D341Med (cell line): Measurements from ENCODE around the gene SIPA1L2.

Experiments
- DNase-seq: peaks from one replicate; pipeline ENCODE4 v3.0.0; 2012; ENCODE audit warnings: low spot score

SIPA1L2 gene, protein sequence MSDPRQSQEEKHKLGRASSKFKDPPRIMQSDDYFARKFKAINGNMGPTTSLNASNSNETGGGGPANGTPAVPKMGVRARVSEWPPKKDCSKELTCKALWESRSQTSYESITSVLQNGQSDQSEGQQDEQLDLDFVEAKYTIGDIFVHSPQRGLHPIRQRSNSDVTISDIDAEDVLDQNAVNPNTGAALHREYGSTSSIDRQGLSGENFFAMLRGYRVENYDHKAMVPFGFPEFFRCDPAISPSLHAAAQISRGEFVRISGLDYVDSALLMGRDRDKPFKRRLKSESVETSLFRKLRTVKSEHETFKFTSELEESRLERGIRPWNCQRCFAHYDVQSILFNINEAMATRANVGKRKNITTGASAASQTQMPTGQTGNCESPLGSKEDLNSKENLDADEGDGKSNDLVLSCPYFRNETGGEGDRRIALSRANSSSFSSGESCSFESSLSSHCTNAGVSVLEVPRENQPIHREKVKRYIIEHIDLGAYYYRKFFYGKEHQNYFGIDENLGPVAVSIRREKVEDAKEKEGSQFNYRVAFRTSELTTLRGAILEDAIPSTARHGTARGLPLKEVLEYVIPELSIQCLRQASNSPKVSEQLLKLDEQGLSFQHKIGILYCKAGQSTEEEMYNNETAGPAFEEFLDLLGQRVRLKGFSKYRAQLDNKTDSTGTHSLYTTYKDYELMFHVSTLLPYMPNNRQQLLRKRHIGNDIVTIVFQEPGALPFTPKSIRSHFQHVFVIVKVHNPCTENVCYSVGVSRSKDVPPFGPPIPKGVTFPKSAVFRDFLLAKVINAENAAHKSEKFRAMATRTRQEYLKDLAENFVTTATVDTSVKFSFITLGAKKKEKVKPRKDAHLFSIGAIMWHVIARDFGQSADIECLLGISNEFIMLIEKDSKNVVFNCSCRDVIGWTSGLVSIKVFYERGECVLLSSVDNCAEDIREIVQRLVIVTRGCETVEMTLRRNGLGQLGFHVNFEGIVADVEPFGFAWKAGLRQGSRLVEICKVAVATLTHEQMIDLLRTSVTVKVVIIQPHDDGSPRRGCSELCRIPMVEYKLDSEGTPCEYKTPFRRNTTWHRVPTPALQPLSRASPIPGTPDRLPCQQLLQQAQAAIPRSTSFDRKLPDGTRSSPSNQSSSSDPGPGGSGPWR (N-terminal part only)

GRCh38 chr1:232630047-232630893 lies at the start of gene SIPA1L2:
Gene SIPA1L2, minus strand, starts transcription at chr1:232630133. Its CDS starts 114,794 bp downstream, at chr1:232515339.
- peak; percentile 100 for DNase-seq

DNA sequence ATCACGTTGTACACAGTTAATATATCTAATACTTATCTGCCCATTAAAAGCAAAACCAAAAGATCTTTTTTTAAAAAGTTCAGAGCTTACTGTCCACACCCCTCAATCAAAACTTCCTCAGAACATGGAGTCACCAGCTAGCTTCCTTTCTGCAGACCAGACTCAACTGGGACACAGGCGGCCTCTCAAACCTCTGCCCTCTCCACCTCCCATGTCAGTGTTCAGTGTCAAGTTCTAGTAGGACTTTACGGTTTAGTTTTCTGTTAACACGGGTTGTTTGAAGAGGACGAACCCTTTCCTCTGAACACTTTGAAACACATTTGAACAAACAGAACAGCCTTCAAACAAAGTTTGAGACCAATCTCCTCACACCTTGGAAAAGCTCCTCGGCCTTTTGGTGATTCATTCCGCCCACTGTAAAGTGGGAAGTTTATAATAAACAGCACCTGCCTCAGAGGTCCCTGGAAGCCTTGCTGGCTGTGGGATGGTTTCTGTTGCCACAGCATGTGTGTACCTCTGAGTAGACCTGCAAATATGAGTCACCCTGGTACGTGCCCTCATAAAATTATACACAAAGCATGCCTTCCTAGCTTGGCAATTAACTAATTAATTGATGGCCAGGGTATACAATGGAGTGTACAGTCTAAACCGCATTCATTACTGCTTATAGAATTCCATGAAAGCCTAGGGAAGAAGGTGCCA lies 48.4 kb upstream of the SIPA1L2 start:
- DNase-seq = no peak

- no peak for DNase-seq
These were observed 46.4 kb upstream of the SIPA1L2 start for GRCh38 chr1:232676307-232676706.

DNA sequence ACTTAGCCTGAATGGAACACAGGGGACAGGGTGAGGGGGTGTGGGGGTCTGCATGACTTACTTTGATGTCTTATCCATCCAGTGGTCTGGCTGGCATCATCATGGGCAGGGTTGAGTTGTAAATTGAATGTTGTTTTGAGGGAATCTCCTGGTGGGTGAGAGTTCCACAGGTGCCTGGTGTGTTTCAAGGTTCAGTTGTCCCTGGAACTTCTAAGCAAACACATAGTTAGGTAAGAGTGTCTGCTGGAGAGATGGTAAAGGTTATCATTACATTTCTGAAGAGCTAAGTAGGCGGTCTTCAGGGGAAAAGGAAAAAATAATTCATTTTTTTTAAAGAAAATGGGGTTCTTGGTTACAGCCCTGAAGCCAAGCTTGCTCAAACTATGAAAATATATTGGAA lies 46.0 kb upstream of the SIPA1L2 start:
- DNase-seq = no peak

GRCh38 chr1:232675260-232675659 lies 45.3 kb upstream of the SIPA1L2 start:
- DNase-seq = no peak

DNA sequence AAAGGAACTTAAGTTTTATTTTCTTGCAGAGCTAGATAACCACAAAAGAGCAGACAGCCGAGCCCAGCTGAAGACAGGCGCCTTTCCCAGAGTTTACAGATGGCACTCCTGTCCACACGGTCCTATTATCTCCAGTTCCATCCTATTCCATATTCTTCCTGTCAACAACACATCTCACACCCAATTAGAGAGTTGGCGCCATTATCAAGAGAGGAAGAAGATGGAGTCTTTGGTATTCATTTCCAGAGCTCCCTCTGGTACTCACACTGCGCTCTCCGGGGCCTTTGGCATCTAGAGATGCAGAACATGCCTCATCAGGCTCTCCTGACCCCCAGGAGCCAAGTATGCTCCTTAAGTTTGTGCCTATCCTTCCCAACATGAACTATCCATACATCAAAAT lies 43.3 kb upstream of the SIPA1L2 start:
- DNase-seq = no peak

GRCh38 chr1:232669981-232670747 lies 40.2 kb upstream of the SIPA1L2 start:
- no peak for DNase-seq

DNA sequence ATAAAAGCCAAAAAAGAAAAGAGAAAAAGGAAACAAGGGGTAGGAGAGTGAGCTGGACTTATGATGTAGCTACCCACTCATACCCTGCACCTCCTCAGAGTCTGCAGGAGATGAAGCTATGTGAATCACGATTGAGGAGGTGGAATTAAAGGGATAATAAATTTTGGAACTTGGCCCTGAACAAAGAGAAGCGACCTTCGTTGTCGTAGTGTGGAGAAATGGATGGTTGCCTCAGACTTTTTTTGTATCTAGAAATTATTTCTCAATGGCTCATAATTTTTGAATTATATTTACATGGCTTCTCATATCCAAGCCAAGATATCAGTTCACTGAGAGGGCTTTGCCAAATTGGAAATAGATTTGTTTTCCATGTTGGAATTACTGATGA lies 37.8 kb upstream of the SIPA1L2 start:
- no peak for DNase-seq

- DNase-seq = no peak
These were observed 37.3 kb upstream of the SIPA1L2 start for GRCh38 chr1:232667094-232667777.

DNA sequence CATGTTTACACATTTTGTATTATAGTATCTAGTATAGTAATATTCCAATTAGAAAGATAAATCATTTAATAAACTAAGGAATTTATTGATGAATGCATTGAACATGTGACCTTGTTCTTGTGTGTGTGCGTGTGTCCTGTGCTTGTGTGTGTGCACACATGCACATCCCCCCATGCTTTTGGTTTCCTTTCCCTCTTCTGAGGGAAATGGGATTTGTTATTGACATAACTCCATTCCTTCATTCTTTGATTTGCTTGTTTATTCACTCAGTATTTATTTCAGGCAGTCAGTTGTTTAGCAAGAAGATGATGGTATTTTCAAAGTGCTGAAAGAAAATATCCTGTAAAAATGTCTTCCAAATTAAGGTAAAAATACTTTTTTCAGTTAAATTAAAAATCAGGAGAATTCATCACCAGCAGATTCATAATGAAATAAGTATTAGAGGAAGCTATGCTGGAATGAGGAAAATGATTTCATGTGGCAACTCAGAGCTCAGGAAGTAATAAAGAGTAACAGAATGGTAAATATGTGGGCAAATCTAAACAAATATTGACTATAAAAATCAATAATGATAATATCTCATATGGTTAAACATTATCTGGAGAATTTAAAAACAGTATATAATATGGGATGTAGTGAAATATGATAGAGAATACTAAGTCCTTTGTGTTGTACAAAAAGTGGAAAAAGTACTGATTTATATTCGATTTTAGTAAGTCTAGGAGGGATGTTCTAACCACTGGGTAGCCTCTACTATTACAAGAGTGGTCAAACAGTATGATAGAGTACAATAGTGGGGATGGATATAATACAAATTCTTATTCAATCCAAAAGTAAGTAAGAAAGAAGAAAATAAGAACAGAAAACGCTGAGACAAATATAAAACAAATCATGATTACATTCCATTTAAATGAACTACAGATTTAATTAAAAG lies 35.2 kb upstream of the SIPA1L2 start:
- DNase-seq = no peak

DNA sequence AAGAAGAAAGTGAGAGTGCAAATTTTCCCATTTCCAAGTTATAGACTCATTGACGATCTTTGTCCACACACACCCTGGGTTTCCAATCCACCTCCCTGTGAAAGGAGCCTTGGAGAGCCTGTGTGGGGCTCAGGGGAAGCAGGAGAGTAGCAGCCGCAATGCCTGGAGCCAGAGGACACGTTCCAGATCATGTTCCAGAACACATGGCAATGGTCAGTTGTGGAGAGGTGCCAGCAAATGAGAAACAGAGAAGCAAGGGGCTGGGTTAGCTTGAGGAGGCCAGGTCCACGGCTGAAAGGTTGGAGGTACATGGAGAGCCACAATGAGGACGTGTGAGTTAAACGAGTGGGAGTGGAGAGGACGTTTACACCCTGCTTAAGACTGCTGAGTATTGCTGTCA lies 33.0 kb upstream of the SIPA1L2 start:
- DNase-seq = no peak

DNA sequence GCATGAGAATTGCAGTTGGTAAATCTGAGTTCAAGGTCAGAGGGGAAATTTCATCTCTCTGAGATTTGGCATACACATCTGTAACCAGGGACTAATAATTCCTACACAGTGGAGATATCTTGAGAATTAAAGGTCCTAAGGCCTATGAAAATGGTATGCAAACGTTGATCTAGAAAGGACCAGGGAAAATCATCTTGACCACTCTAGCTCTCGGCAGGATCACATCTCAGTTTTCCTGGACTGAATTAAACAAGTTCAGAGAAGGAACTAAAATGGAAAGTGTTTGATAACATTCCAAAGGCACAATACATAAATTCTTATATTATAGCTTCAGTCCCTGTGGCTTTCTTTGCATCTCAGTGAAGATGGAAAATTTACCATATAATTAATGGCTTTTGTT lies 28.5 kb upstream of the SIPA1L2 start:
- DNase-seq = no peak

DNA sequence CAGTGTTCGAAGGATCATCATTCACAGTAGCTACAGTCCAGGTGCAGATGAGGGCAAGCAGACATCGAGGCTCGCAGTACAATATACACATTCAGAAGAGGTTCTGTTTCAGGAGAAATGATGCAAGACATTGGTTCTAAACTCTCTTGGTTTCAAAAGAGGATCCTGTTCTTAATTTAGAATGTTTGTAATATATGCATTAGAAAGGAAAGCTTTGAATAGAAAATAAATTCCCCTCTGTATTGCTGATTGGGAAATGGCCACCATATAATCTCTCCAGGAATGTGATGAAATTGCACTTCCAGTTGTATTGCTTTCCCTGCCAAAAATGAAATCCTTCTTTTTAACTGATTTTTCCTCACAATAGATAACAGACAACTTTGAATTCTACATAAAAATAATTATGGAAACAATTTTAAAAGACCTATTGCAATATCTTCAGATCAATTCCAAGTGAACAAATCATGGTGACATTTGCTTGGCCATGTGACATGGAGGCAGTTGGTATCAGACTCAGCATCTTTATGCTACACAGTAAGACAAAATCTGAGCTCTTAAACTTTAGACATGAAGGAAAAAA lies 27.6 kb upstream of the SIPA1L2 start:
- no peak for DNase-seq

DNA sequence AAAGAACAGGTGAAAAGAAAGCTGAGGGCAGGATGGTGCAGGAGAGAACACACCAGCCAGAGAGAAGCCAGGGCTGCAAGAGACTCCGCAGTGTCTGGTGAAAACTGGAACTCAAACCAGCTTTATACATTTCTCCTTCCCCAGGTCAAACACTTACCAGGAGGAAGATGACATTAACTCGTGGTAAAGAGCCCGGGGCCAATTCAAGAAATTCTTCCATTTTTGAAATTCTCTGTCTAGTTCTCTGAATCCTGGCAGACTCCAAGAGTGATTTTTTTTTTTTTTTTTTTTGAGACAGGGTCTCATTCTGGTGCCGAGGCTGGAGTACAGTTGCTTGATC lies 25.8 kb upstream of the SIPA1L2 start:
- DNase-seq = no peak

GRCh38 chr1:232655028-232655745 lies 25.3 kb upstream of the SIPA1L2 start:
- no peak for DNase-seq

GRCh38 chr1:232653789-232654188 lies 23.9 kb upstream of the SIPA1L2 start:
- no peak for DNase-seq

DNA sequence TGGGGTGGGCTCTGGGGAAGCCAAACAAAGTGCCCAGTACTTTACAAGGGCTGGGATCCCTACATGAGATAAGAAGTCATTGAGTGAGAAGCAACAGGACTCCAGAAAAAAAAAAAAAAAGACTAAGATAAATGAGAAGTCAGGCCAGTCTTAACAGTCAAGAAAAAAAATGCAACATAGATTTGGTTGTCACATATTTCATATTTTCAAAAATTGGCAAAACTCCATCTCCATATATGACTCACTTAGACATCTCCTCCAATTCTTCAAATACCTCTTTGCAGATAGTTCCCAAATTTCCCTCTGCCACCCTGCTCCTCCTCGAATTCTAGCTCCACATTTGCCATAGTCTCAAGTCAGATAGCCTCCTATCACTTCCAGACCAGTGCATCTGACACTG lies 20.9 kb upstream of the SIPA1L2 start:
- DNase-seq = no peak

GRCh38 chr1:232650418-232650817 lies 20.5 kb upstream of the SIPA1L2 start:
- no peak for DNase-seq
